A549 (cell line): ENCODE measurements around the gene TOR2A.

Experiments
- CEBPB ChIP-seq, 2 experiments: fragments of >200 bp in 1 of 2; sonication (Bioruptor Twin) in 1 of 2; formaldehyde crosslinking in 1 of 2; IDR thresholded peaks; 2 replicates each; pipeline ENCODE4 v1.6.1; 2012 to 2016
- MAX ChIP-seq: IDR thresholded peaks from 2 replicates; pipeline ENCODE4 v1.6.1; 2012
- POLR2A ChIP-seq: IDR thresholded peaks from 2 replicates; pipeline ENCODE4 v1.6.1; 2012; ENCODE audit warnings: mild to moderate bottlenecking, low read length
- TF ChIP-seq, protein P1 (sequence below): fragments of >200 bp; sonication (Bioruptor Twin); formaldehyde crosslinking; IDR thresholded peaks from 3 replicates; pipeline ENCODE4 v1.5.1; 2016

- TF ChIP-seq MAX (no peak), CEBPB (IDR thresholded peaks at IDR 0.05) (no peak), POLR2A (no peak)
- TF ChIP-seq, protein P1, sequence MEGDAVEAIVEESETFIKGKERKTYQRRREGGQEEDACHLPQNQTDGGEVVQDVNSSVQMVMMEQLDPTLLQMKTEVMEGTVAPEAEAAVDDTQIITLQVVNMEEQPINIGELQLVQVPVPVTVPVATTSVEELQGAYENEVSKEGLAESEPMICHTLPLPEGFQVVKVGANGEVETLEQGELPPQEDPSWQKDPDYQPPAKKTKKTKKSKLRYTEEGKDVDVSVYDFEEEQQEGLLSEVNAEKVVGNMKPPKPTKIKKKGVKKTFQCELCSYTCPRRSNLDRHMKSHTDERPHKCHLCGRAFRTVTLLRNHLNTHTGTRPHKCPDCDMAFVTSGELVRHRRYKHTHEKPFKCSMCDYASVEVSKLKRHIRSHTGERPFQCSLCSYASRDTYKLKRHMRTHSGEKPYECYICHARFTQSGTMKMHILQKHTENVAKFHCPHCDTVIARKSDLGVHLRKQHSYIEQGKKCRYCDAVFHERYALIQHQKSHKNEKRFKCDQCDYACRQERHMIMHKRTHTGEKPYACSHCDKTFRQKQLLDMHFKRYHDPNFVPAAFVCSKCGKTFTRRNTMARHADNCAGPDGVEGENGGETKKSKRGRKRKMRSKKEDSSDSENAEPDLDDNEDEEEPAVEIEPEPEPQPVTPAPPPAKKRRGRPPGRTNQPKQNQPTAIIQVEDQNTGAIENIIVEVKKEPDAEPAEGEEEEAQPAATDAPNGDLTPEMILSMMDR: no peak
Measured at GRCh38 chr9:127753148-127753547, 18.1 kb upstream of the TOR2A start.
